ENCODE data around the gene ARSG. TPM values are rescaled to one million over a fixed set of nuclear protein-coding genes. Genes with fewer than 3 reads are reported as not detected.
"Not testable (repeated sequence)": the region's sequence is repeated elsewhere in the genome, so short reads cannot be mapped to it uniquely, and the experiment has no call there.

The ARSG gene
- total and polyA plus RNA-seq, 4 experiments from 2014 or later = 10.4 to 19.1 (median 13.1) TPM

DNA sequence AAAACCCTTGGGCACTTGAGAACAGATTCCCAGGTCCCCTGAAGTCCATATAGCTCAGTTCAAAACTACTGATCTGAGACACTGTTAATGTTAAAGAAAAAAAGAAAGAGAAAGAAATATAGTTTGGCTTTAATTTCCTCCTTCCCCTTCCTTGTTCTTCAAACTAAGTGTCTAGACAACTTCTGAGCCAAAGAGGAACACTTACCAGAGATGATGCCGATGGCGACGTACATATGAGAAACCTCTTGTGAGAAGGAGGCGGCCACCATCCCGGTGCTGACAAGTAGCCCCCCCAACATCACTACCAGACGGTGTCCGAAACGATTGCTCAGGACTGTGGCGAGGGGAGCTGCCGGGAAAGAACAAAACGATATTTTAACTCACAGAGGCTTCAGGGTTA, 17.6 kb upstream of the ARSG start:
- intact Hi-C loops (cut with micrococcal nuclease) = no loop called here
- peak overlapping the region in 3 of 7 donors; percentile 25 to 68 (median 29) for H3K27ac Mint-ChIP-seq
- H3K36me3 ChIP-seq (ENCODE audit: insufficient read depth, low read length) = peaks cover 32% of the 10 kb centered on the region
- H3K4me3 ChIP-seq (ENCODE audit: low read length in 2 of 2) = no peak overlapping the region
- H3K27me3 Mint-ChIP-seq = no peaks in the 10 kb centered on the region
- peaks cover 46 to 58% of the 10 kb centered on the region in 2 donors for H3K36me3 Mint-ChIP-seq
- H3K9me3 Mint-ChIP-seq = peaks cover 0 to 3% (median 0%) of the 10 kb centered on the region in 8 donors
- H3K4me1 ChIP-seq (ENCODE audit: insufficient read depth, low read length) = no peaks in the 10 kb centered on the region
- H3K27ac ChIP-seq (ENCODE audit: low read depth, low read length) = no peak overlapping the region
- POLR2A ChIA-PET (ENCODE audit: partially characterized antibody) = no interaction called here
- no peaks in the 10 kb centered on the region for H3K27me3 ChIP-seq (ENCODE audit: insufficient read depth, low read length)
- H3K4me1 Mint-ChIP-seq = peaks cover 0 to 10% (median 5%) of the 10 kb centered on the region in 4 donors
- CTCF ChIA-PET (ENCODE audit: partially characterized antibody) = interaction anchor here (1.2 to 4.5 kb wide), 3 partner anchors 9 to 184 kb away, joined by 3 to 19 read pairs (median 3); partner anchors contain the start of gene WIPI1
- no peak for DNase-seq
- no peaks in the 10 kb centered on the region for H3K9me3 ChIP-seq (ENCODE audit: control insufficient read depth in 1 of 2, low read length in 2 of 2)
- H3K4me3 Mint-ChIP-seq = no peak overlapping the region

DNA sequence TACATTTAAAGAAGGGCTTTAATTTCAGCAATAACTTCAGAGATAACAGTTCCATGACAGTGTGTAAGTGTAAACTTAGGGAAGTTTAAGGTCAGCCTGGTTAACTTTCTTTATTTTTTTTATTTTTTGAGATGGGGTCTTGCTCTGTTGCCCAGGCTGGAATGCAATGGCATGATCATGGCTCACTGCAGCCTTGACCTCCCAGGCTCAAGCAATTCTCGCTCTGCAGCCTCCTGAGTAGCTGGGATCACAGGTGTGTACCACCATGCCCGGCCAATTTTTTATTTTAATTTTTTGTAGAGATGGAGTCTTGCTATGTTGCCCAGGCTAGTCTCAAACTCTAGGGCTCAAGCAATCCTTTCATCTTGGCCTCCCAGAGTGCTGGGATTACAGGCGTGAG, 15.0 kb upstream of the ARSG start:
- H3K4me3 ChIP-seq (ENCODE audit: low read length in 2 of 2); H3K27me3 Mint-ChIP-seq; H3K27ac Mint-ChIP-seq; H3K9me3 ChIP-seq (ENCODE audit: control insufficient read depth in 1 of 2, low read length in 2 of 2); H3K27ac ChIP-seq (ENCODE audit: low read depth, low read length); POLR2A ChIA-PET (ENCODE audit: partially characterized antibody); H3K27me3 ChIP-seq (ENCODE audit: insufficient read depth, low read length); DNase-seq; H3K4me3 Mint-ChIP-seq; H3K9me3 Mint-ChIP-seq; intact Hi-C loops (cut with micrococcal nuclease); H3K4me1 ChIP-seq (ENCODE audit: insufficient read depth, low read length): not testable (repeated sequence)
- Mint-ChIP-seq H3K36me3 (peaks cover 44 to 60% of the 10 kb centered on the region in 2 donors), H3K4me1 (peaks cover 13 to 15% (median 15%) of the 10 kb centered on the region in 4 donors)
- H3K36me3 ChIP-seq (ENCODE audit: insufficient read depth, low read length) = peaks cover 32% of the 10 kb centered on the region
- CTCF ChIA-PET (ENCODE audit: partially characterized antibody) = interaction anchor here (2.1 to 4.5 kb wide), 2 partner anchors 12 to 155 kb away, joined by 5 to 19 read pairs; no protein-coding TSS in a partner anchor

DNA sequence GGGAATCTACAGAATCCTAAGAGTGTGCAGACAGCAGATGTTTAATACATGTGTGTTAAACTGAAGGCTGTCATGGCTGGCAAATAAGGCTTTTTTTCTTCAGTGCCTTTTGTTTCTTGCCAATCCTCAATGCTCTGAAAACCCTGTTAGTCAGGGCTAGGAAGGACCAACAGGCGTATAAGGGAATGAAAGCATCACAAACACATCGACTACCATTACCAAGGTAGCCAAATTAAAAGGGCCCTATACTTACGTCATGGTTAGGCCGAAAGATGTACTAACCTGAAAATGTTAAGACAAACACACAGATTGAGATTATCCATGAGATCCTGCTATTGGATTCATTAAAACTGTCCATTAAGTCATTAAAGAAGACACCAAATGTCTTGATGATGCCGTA, 13.5 kb upstream of the ARSG start:
- DNase-seq = no peak
- intact Hi-C loops (cut with micrococcal nuclease) = no loop called here
- no peaks in the 10 kb centered on the region for H3K27me3 Mint-ChIP-seq
- H3K36me3 ChIP-seq (ENCODE audit: insufficient read depth, low read length) = peaks cover 24% of the 10 kb centered on the region
- H3K36me3 Mint-ChIP-seq = peaks cover 47 to 54% of the 10 kb centered on the region in 2 donors
- H3K4me1 ChIP-seq (ENCODE audit: insufficient read depth, low read length) = no peaks in the 10 kb centered on the region
- peaks cover 0 to 3% (median 0%) of the 10 kb centered on the region in 8 donors for H3K9me3 Mint-ChIP-seq
- peaks cover 14 to 24% (median 17%) of the 10 kb centered on the region in 4 donors for H3K4me1 Mint-ChIP-seq
- ChIA-PET CTCF (ENCODE audit: partially characterized antibody) (interaction anchor here (0.8 to 2.2 kb wide), 3 partner anchors 12 to 147 kb away, joined by 3 to 8 read pairs (median 4); no protein-coding TSS in a partner anchor), POLR2A (ENCODE audit: partially characterized antibody) (interaction anchor here (4.2 kb wide), 1 partner anchor 13 kb away, joined by 35 read pairs; the partner anchor contains the start of genes ARSG and SLC16A6)
- H3K9me3 ChIP-seq (ENCODE audit: control insufficient read depth in 1 of 2, low read length in 2 of 2) = no peaks in the 10 kb centered on the region
- no peak overlapping the region for H3K4me3 ChIP-seq (ENCODE audit: low read length in 2 of 2)
- no peak overlapping the region for H3K27ac ChIP-seq (ENCODE audit: low read depth, low read length)
- H3K27me3 ChIP-seq (ENCODE audit: insufficient read depth, low read length) = no peaks in the 10 kb centered on the region
- H3K27ac Mint-ChIP-seq = no peak overlapping the region
- no peak overlapping the region for H3K4me3 Mint-ChIP-seq

DNA sequence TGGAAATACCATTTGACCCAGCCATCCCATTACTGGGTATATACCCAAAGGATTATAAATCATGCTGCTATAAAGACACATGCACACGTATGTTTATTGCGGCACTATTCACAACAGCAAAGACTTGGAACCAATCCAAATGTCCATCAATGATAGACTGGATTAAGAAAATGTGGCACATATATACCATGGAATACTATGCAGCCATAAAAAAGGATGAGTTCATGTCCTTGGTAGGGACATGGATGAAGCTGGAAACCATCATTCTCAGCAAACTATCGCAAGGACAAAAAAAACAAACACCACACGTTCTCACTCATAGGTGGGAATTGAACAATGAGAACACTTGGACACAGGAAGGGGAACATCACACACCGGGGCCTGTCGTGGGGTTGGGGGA, 9.3 kb upstream of the ARSG start:
- H3K27me3 ChIP-seq (ENCODE audit: insufficient read depth, low read length); H3K4me3 Mint-ChIP-seq; H3K27me3 Mint-ChIP-seq; intact Hi-C loops (cut with micrococcal nuclease); H3K27ac ChIP-seq (ENCODE audit: low read depth, low read length); POLR2A ChIA-PET (ENCODE audit: partially characterized antibody); H3K9me3 ChIP-seq (ENCODE audit: control insufficient read depth in 1 of 2, low read length in 2 of 2); H3K9me3 Mint-ChIP-seq; H3K4me3 ChIP-seq (ENCODE audit: low read length in 2 of 2); H3K4me1 ChIP-seq (ENCODE audit: insufficient read depth, low read length); H3K36me3 ChIP-seq (ENCODE audit: insufficient read depth, low read length); DNase-seq: not testable (repeated sequence)
- CTCF ChIA-PET (ENCODE audit: partially characterized antibody) = interaction anchor here (1.7 kb wide), 1 partner anchor 117 kb away, joined by 5 read pairs; no protein-coding TSS in a partner anchor
- Mint-ChIP-seq H3K4me1 (peaks cover 18 to 43% (median 27%) of the 10 kb centered on the region in 4 donors), H3K36me3 (peaks cover 37 to 38% of the 10 kb centered on the region in 2 donors), H3K27ac (peak overlapping the region in 3 of 7 donors; percentile 46 to 78 (median 57))

DNA sequence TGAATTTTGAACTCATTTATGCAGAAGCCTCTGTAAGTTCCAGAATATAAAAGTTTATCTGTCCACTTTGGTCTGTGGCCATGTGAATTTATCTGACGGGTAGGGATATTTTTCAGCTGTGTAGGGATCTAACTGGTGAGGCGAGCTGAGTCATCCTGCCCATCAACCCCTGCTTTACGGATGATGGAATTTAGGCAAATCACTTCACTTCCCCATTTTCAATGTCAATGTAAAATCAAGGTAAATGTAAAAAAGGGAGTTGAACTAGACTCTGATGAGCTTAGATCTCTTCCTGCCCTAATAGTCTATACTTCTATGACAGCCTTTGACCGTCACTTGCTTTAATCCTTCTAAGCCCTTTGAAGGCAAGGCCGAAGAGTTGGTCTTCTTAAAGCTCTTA, 2.9 kb upstream of the ARSG start:
- H3K27ac Mint-ChIP-seq = peak overlapping the region; percentile 78 to 100 (median 99)
- H3K4me1 Mint-ChIP-seq = peaks cover 36 to 71% (median 47%) of the 10 kb centered on the region in 4 donors
- peaks cover 0 to 6% of the 10 kb centered on the region in 2 donors for H3K36me3 Mint-ChIP-seq
- Histone ChIP-seq H3K27ac (ENCODE audit: low read depth, low read length) (peak overlapping the region; percentile 90), H3K36me3 (ENCODE audit: insufficient read depth, low read length) (no peaks in the 10 kb centered on the region), H3K4me3 (ENCODE audit: low read length in 2 of 2) (no peak overlapping the region), H3K9me3 (ENCODE audit: control insufficient read depth in 1 of 2, low read length in 2 of 2) (no peaks in the 10 kb centered on the region), H3K4me1 (ENCODE audit: insufficient read depth, low read length) (peaks cover 42% of the 10 kb centered on the region), H3K27me3 (ENCODE audit: insufficient read depth, low read length) (no peaks in the 10 kb centered on the region)
- H3K27me3 Mint-ChIP-seq = no peaks in the 10 kb centered on the region
- intact Hi-C loops (cut with micrococcal nuclease) = no loop called here
- ChIA-PET CTCF (ENCODE audit: partially characterized antibody) (interaction anchor here (0.8 to 5.4 kb wide), 4 partner anchors 25 to 151 kb away, joined by 3 to 21 read pairs (median 7); no protein-coding TSS in a partner anchor), POLR2A (ENCODE audit: partially characterized antibody) (interaction anchor here (1.0 to 9.3 kb wide), 8 partner anchors 26 to 170 kb away, joined by 3 to 151 read pairs (median 10); partner anchors contain the start of gene AMZ2)
- no peak for DNase-seq
- H3K4me3 Mint-ChIP-seq = peak overlapping the region in 6 of 8 donors; percentile 5 to 100 (median 98)
- H3K9me3 Mint-ChIP-seq = no peaks in the 10 kb centered on the region

DNA sequence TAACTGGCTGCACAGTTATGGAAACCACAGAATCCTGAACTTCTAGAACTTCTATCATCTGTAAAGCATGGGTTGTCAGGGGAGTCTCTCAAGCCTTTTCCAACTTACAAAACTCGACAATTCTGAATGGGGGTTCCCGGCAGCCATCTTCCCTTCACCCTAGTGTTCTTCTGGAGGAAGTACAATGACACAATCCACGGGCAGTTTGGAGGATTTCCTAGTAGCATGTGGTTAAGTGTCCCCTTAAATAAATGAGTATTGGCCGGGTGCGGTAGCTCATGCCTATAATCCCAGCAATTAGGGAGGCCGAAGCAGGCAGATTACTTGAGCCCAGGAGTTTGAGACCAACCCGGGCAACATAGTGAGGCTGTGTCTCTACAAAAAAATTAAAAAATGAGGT, 2.5 kb upstream of the ARSG start:
- intact Hi-C loops (cut with micrococcal nuclease) = no loop called here
- POLR2A ChIA-PET (ENCODE audit: partially characterized antibody) = interaction anchor here (0.8 to 9.3 kb wide), 13 partner anchors 13 to 169 kb away, joined by 3 to 151 read pairs (median 8); partner anchors contain the start of gene AMZ2
- H3K4me1 Mint-ChIP-seq = peaks cover 37 to 74% (median 49%) of the 10 kb centered on the region in 4 donors
- peaks cover 46% of the 10 kb centered on the region for H3K4me1 ChIP-seq (ENCODE audit: insufficient read depth, low read length)
- DNase-seq = peak in 4 of 5 donors; percentile 17 to 54 (median 24)
- H3K27ac ChIP-seq (ENCODE audit: low read depth, low read length) = peak overlapping the region; percentile 90
- no peaks in the 10 kb centered on the region for H3K27me3 Mint-ChIP-seq
- CTCF ChIA-PET (ENCODE audit: partially characterized antibody) = interaction anchor here (0.8 to 5.4 kb wide), 4 partner anchors 25 to 150 kb away, joined by 3 to 21 read pairs (median 7); no protein-coding TSS in a partner anchor
- peak overlapping the region; percentile 61 to 100 (median 98) for H3K4me3 Mint-ChIP-seq
- peaks cover 0 to 6% of the 10 kb centered on the region in 2 donors for H3K36me3 Mint-ChIP-seq
- H3K27ac Mint-ChIP-seq = peak overlapping the region; percentile 84 to 100 (median 99)
- no peaks in the 10 kb centered on the region for H3K9me3 ChIP-seq (ENCODE audit: control insufficient read depth in 1 of 2, low read length in 2 of 2)
- no peaks in the 10 kb centered on the region for H3K9me3 Mint-ChIP-seq
- H3K4me3 ChIP-seq (ENCODE audit: low read length in 2 of 2) = no peak overlapping the region
- H3K27me3 ChIP-seq (ENCODE audit: insufficient read depth, low read length) = no peaks in the 10 kb centered on the region
- H3K36me3 ChIP-seq (ENCODE audit: insufficient read depth, low read length) = no peaks in the 10 kb centered on the region

DNA sequence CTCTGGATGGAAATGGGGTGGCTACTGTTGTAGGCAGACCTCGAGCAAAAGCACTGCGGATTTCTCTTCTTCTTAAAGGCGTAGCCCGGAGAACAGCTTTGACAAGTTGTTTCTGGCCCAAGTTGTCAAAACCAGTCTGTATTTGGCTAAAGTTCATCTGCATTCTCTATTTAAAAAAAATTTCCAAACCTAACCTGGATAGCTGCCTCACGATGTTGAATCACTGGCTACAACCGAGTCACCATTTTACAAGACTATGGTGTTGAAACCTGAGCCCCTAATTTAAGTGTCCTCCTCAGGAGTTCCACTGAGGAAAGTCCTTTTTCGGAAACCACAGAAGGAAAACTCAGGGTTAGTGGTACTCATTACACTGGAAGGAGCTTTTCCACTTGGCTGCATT, 1.8 kb upstream of the ARSG start:
- no peaks in the 10 kb centered on the region for H3K9me3 ChIP-seq (ENCODE audit: control insufficient read depth in 1 of 2, low read length in 2 of 2)
- H3K4me1 Mint-ChIP-seq = peaks cover 40 to 79% (median 55%) of the 10 kb centered on the region in 4 donors
- POLR2A ChIA-PET (ENCODE audit: partially characterized antibody) = interaction anchor here (0.8 to 9.3 kb wide), 22 partner anchors 10 to 168 kb away, joined by 3 to 151 read pairs (median 8); partner anchors contain the start of genes AMZ2 and WIPI1
- CTCF ChIA-PET (ENCODE audit: partially characterized antibody) = interaction anchor here (0.7 to 5.4 kb wide), 11 partner anchors 11 to 169 kb away, joined by 3 to 21 read pairs (median 3); no protein-coding TSS in a partner anchor
- peaks cover 52% of the 10 kb centered on the region for H3K4me1 ChIP-seq (ENCODE audit: insufficient read depth, low read length)
- peaks cover 0 to 6% of the 10 kb centered on the region in 2 donors for H3K36me3 Mint-ChIP-seq
- H3K27ac Mint-ChIP-seq = peak overlapping the region; percentile 99 to 100 (median 99)
- no peaks in the 10 kb centered on the region for H3K36me3 ChIP-seq (ENCODE audit: insufficient read depth, low read length)
- DNase-seq = no peak
- no peaks in the 10 kb centered on the region for H3K9me3 Mint-ChIP-seq
- H3K4me3 Mint-ChIP-seq = peak overlapping the region; percentile 96 to 100 (median 99)
- H3K27ac ChIP-seq (ENCODE audit: low read depth, low read length) = peak overlapping the region; percentile 90
- no peaks in the 10 kb centered on the region for H3K27me3 ChIP-seq (ENCODE audit: insufficient read depth, low read length)
- no peaks in the 10 kb centered on the region for H3K27me3 Mint-ChIP-seq
- peak overlapping the region; percentile 83 to 90 for H3K4me3 ChIP-seq (ENCODE audit: low read length in 2 of 2)
- intact Hi-C loops (cut with micrococcal nuclease) = no loop called here
